ENCODE measurements around the gene NOTCH1.

- TF ChIP-seq CTCF (IDR thresholded peaks at IDR 0.05): no peak
- TF ChIP-seq POLR2AphosphoS5 (IDR thresholded peaks at IDR 0.05): no peak
Observed at GRCh38 chr9:136588663-136589464, 43.0 kb upstream of the NOTCH1 start.

All from gastroesophageal sphincter (tissue), 3 donors.